A549 (cell line): ENCODE measurements around the gene ATRAID. TPM values are rescaled to one million over a fixed set of nuclear protein-coding genes. Genes with fewer than 3 reads are reported as not detected.

Experiments
- ATAC-seq, 2 experiments: fragments of 200-7000 bp in 1 of 2; fragments of >200 bp in 1 of 2; cut with Nextera tagmentation in 1 of 2; cut with Tn5 transposase in 1 of 2; 3 replicates each; pipeline versions ENCODE4 v1.8.0 to v1.9.1; 2018 to 2020; ENCODE audit warnings: mild to moderate bottlenecking in 1 of 2, moderate library complexity in 1 of 2
- CTCF ChIA-PET: fragments of 300-600 bp; sonication (Branson Sonifier 250); formaldehyde crosslinking; extraction: SDS; loops from one replicate; lab custom pipeline; 2021; ENCODE audit warnings: antibody characterized with exemption, inconsistent platforms; lab: Yijun Ruan, JAX
- POLR2A ChIA-PET: fragments of 350-600 bp; formaldehyde crosslinking; extraction: SDS; loops from one replicate; lab custom pipeline; 2021; ENCODE audit warnings: antibody characterized with exemption, inconsistent platforms; lab: Yijun Ruan, JAX
- DNase-seq, 2 experiments: peaks; one replicate each; pipeline versions ENCODE4 v3.0.0 to v3.0.0-alpha.2; 2011 to 2016; ENCODE audit warnings: low read depth in 1 of 2, low spot score in 1 of 2
- FAIRE-seq: peaks from 2 replicates; lab custom pipeline; 2011; peaks lifted over from hg19 to GRCh38; lab: Jason Lieb, UNC
- H3K27ac ChIP-seq, 2 experiments: fragments of >200 bp; sonication (Bioruptor Twin); formaldehyde crosslinking; 3 replicates each; pipeline ENCODE4 v1.5.1; 2016 to 2017
- H3K4me1 ChIP-seq: fragments of >200 bp; sonication (Bioruptor Twin); formaldehyde crosslinking; 3 replicates; pipeline ENCODE4 v1.6.1; 2016
- H3K4me2 ChIP-seq: fragments of >200 bp; sonication (Bioruptor Twin); formaldehyde crosslinking; 3 replicates; pipeline ENCODE4 v1.6.1; 2016
- H3K4me3 ChIP-seq: fragments of >200 bp; sonication (Bioruptor Twin); formaldehyde crosslinking; 3 replicates; pipeline ENCODE4 v1.5.1; 2016
- H3K9me3 ChIP-seq: fragments of >200 bp; sonication (Bioruptor Twin); formaldehyde crosslinking; 3 replicates; pipeline ENCODE4 v1.6.1; 2016
- BCL3 ChIP-seq: fragments of >200 bp; sonication (Bioruptor Twin); formaldehyde crosslinking; IDR thresholded peaks from 3 replicates; pipeline ENCODE4 v1.6.1; 2016
- BHLHE40 ChIP-seq: IDR thresholded peaks from 2 replicates; pipeline ENCODE4 v1.6.1; 2012; ENCODE audit warnings: low read depth, low read length, inconsistent platforms
- CBX2 ChIP-seq: fragments of 200-600 bp; sonication (generic); IDR thresholded peaks from 2 replicates; pipeline ENCODE4 v1.6.1; 2016; ENCODE audit warnings: low read depth, mild to moderate bottlenecking, borderline replicate concordance
- CTCF ChIP-seq: fragments of >200 bp; sonication (Bioruptor Twin); formaldehyde crosslinking; IDR thresholded peaks from 3 replicates; pipeline ENCODE4 v1.5.1; 2016
- EHF ChIP-seq: fragments of 250-450 bp; sonication (Bioruptor Pico); IDR thresholded peaks from 2 replicates; pipeline ENCODE4 v1.5.0; 2020; ENCODE audit warnings: mild to moderate bottlenecking
- EHMT2 ChIP-seq: fragments of 200-600 bp; sonication (generic); IDR thresholded peaks from 2 replicates; pipeline ENCODE4 v1.6.1; 2016; ENCODE audit warnings: antibody characterized with exemption, low read depth, mild to moderate bottlenecking, moderate library complexity
- ESRRA ChIP-seq: fragments of 150-350 bp; IDR thresholded peaks from 2 replicates; pipeline ENCODE4 v1.6.1; 2014; ENCODE audit warnings: mild to moderate bottlenecking, low read length, borderline replicate concordance
- HDAC2 ChIP-seq: fragments of 200-600 bp; sonication (generic); IDR thresholded peaks from 2 replicates; pipeline ENCODE4 v1.6.1; 2016
- HEYL ChIP-seq: fragments of 250-450 bp; sonication (Bioruptor Pico); IDR thresholded peaks from 2 replicates; pipeline ENCODE4 v1.8.0; 2021; ENCODE audit warnings: mild to moderate bottlenecking, moderate library complexity
- JUN ChIP-seq, 2 experiments: fragments of >200 bp; sonication (Bioruptor Twin); formaldehyde crosslinking; IDR thresholded peaks; 2 replicates in 1 of 2; 3 replicates in 1 of 2; pipeline ENCODE4 v1.6.1; 2016 to 2017
- JUNB ChIP-seq: fragments of >200 bp; sonication (Bioruptor Twin); formaldehyde crosslinking; IDR thresholded peaks from 2 replicates; pipeline ENCODE4 v1.6.1; 2016
- KDM1A ChIP-seq: fragments of 200-600 bp; sonication (generic); IDR thresholded peaks from 2 replicates; pipeline ENCODE4 v1.6.1; 2016; ENCODE audit warnings: low read depth, mild to moderate bottlenecking
- KDM5A ChIP-seq: fragments of 200-600 bp; sonication (generic); IDR thresholded peaks from 2 replicates; pipeline ENCODE4 v1.6.1; 2016; ENCODE audit warnings: antibody characterized with exemption, mild to moderate bottlenecking
- MYC ChIP-seq: IDR thresholded peaks from 2 replicates; pipeline ENCODE4 v1.6.1; 2012; ENCODE audit warnings: mild to moderate bottlenecking, inconsistent platforms, low read length, improper control_type of control experiment, borderline replicate concordance
- NFE2L2 ChIP-seq: fragments of 150-350 bp; conservative IDR thresholded peaks from 2 replicates; pipeline ENCODE4 v1.6.1; 2014; ENCODE audit warnings: low read length
- PHF8 ChIP-seq: fragments of 200-600 bp; sonication (generic); IDR thresholded peaks from 2 replicates; pipeline ENCODE4 v1.6.1; 2016; ENCODE audit warnings: low read depth, mild to moderate bottlenecking, antibody characterized with exemption, moderate library complexity, borderline replicate concordance
- RCOR1 ChIP-seq: fragments of 150-350 bp; IDR thresholded peaks from 2 replicates; pipeline ENCODE4 v1.6.1; 2014; ENCODE audit warnings: antibody characterized with exemption, low read length, low read depth
- SREBF2 ChIP-seq: fragments of 450-650 bp; IDR thresholded peaks from 2 replicates; pipeline ENCODE4 v1.6.1; 2014; ENCODE audit warnings: mild to moderate bottlenecking, moderate library complexity
- USF2 ChIP-seq: fragments of 450-650 bp; IDR thresholded peaks from 2 replicates; pipeline ENCODE4 v1.6.1; 2014; ENCODE audit warnings: antibody characterized with exemption
- WGBS: methylation state at CpG from one replicate; pipeline ENCODE4 v1.1.6; 2017; ENCODE audit errors: missing lambda C conversion rate; 5-methylcytosine and 5-hydroxymethylcytosine counted together
- polyA plus RNA-seq, 4 experiments: library from polyadenylated mRNA; depleted of rRNA in 3 of 4; stranded (reverse); fragments of >200 nt; fragmentation: RNase III in 1 of 4; extraction: RNeasy Plus Mini Kit Qiagen cat#74134 plus additional on column Dnase treatment in 1 of 4; gene quantifications; 2 replicates in 3 of 4; 3 replicates in 1 of 4; pipeline ENCODE4 v1.2.3, GENCODE V29; 2011 to 2017
- TF ChIP-seq, protein P1 (sequence below): fragments of 150-350 bp; IDR thresholded peaks from 2 replicates; pipeline ENCODE4 v1.6.1; 2014; ENCODE audit warnings: low read depth, mild to moderate bottlenecking, low read length
- TF ChIP-seq, protein P2 (sequence below): IDR thresholded peaks from 2 replicates; pipeline ENCODE4 v1.6.1; 2012; ENCODE audit warnings: low read depth, borderline replicate concordance
- TF ChIP-seq, protein P3 (sequence below): fragments of >200 bp; sonication (Bioruptor Twin); formaldehyde crosslinking; IDR thresholded peaks from 2 replicates; pipeline ENCODE4 v1.6.1; 2016
- TF ChIP-seq, protein P4 (sequence below): IDR thresholded peaks from 2 replicates; pipeline ENCODE4 v1.6.1; 2012
- TF ChIP-seq, protein P5 (sequence below): fragments of 250-450 bp; sonication (Bioruptor Pico); IDR thresholded peaks from 2 replicates; pipeline ENCODE4 v1.5.0; 2020; ENCODE audit warnings: low read depth, mild to moderate bottlenecking, moderate library complexity

The ATRAID gene
- polyA plus RNA-seq, 2 of the 4 experiments (the other 2 are of a cell fraction): 176 to 346 TPM

- FAIRE-seq (no peak), DNase-seq (no peak), ATAC-seq (0 out of 6 replicates have a peak, but pooled peaks of 1 of the 2 experiments have one; percentile 1)
- peaks cover 28% of the 10 kb centered on the region for H3K4me1 ChIP-seq
- TF ChIP-seq, protein P1, sequence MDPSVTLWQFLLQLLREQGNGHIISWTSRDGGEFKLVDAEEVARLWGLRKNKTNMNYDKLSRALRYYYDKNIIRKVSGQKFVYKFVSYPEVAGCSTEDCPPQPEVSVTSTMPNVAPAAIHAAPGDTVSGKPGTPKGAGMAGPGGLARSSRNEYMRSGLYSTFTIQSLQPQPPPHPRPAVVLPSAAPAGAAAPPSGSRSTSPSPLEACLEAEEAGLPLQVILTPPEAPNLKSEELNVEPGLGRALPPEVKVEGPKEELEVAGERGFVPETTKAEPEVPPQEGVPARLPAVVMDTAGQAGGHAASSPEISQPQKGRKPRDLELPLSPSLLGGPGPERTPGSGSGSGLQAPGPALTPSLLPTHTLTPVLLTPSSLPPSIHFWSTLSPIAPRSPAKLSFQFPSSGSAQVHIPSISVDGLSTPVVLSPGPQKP: no peak
- TF ChIP-seq KDM5A (no peak), CBX2 (no peak), CTCF (no peak), JUNB (no peak), EHF (CRISPR knock-in tag) (no peak)
- peak overlapping the region; percentile 94 to 95 for H3K27ac ChIP-seq
- CTCF ChIA-PET: interaction anchor here (0.7 to 1.8 kb wide), 6 partner anchors 23 to 115 kb away, joined by 3 to 10 read pairs (median 4); no protein-coding TSS in a partner anchor
- H3K9me3 ChIP-seq: no peaks in the 10 kb centered on the region
- peak overlapping the region; percentile 88 for H3K4me2 ChIP-seq
- POLR2A ChIA-PET: interaction anchor here (1.4 kb wide), 1 partner anchor 10 kb away, joined by 5 read pairs; no protein-coding TSS in a partner anchor
- peak overlapping the region; percentile 65 for H3K4me3 ChIP-seq
- WGBS: 66% methylated on average over 13 of the region's 13 CpGs
Observed at GRCh38 chr2:27216416-27217137, 4.7 kb downstream of the ATRAID start.

- FAIRE-seq (no peak), DNase-seq (peak; percentile 84 to 92), ATAC-seq (peak; percentile 88 to 92)
- peak within 1 kb of the TSS; percentile 94 to 95 for H3K27ac ChIP-seq
- H3K4me3 ChIP-seq: peak within 1 kb of the TSS; percentile 65
- no peaks in the 10 kb centered on the region for H3K9me3 ChIP-seq
- H3K4me2 ChIP-seq: peak within 1 kb of the TSS; percentile 88
- 3% methylated on average over 34 of the region's 72 CpGs for WGBS
- POLR2A ChIA-PET: interaction anchor here (0.8 to 1.4 kb wide), 2 partner anchors 9 to 11 kb away, joined by 3 to 5 read pairs; no protein-coding TSS in a partner anchor
- H3K4me1 ChIP-seq: peaks cover 28% of the 10 kb centered on the region
- CTCF ChIA-PET: interaction anchor here (0.7 to 1.8 kb wide), 7 partner anchors 9 to 116 kb away, joined by 3 to 10 read pairs (median 4); no protein-coding TSS in a partner anchor
- TF ChIP-seq, protein P2, sequence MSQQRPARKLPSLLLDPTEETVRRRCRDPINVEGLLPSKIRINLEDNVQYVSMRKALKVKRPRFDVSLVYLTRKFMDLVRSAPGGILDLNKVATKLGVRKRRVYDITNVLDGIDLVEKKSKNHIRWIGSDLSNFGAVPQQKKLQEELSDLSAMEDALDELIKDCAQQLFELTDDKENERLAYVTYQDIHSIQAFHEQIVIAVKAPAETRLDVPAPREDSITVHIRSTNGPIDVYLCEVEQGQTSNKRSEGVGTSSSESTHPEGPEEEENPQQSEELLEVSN: peak; percentile 99
- TF ChIP-seq JUN (IDR thresholded peaks at IDR 0.05): peak; percentile 72 to 95
- TF ChIP-seq JUNB: no peak
- TF ChIP-seq, protein P3, sequence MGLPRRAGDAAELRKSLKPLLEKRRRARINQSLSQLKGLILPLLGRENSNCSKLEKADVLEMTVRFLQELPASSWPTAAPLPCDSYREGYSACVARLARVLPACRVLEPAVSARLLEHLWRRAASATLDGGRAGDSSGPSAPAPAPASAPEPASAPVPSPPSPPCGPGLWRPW: no peak
- no peak for TF ChIP-seq HEYL (CRISPR knock-in tag)
- peak; percentile 90 for TF ChIP-seq BCL3
- peak; percentile 39; the same call in 1 of the 2 replicates for TF ChIP-seq KDM5A
- peak; percentile 93 for TF ChIP-seq USF2
- TF ChIP-seq BHLHE40: no peak
- TF ChIP-seq NFE2L2: no peak
- TF ChIP-seq, protein P4, sequence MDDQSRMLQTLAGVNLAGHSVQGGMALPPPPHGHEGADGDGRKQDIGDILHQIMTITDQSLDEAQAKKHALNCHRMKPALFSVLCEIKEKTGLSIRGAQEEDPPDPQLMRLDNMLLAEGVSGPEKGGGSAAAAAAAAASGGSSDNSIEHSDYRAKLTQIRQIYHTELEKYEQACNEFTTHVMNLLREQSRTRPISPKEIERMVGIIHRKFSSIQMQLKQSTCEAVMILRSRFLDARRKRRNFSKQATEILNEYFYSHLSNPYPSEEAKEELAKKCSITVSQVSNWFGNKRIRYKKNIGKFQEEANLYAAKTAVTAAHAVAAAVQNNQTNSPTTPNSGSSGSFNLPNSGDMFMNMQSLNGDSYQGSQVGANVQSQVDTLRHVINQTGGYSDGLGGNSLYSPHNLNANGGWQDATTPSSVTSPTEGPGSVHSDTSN: peak; percentile 83; the same call in 1 of the 2 replicates
- no peak for TF ChIP-seq EHMT2
- TF ChIP-seq, protein P5, sequence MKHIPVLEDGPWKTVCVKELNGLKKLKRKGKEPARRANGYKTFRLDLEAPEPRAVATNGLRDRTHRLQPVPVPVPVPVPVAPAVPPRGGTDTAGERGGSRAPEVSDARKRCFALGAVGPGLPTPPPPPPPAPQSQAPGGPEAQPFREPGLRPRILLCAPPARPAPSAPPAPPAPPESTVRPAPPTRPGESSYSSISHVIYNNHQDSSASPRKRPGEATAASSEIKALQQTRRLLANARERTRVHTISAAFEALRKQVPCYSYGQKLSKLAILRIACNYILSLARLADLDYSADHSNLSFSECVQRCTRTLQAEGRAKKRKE (CRISPR knock-in tag): 0 out of 2 replicates have a peak, but pooled peaks have one; percentile 38
- no peak for TF ChIP-seq HDAC2
- peak; percentile 99 for TF ChIP-seq MYC
- TF ChIP-seq PHF8: 0 out of 2 replicates have a peak, but pooled peaks have one; percentile 36
- TF ChIP-seq KDM1A: no peak
- no peak for TF ChIP-seq SREBF2
- TF ChIP-seq ESRRA: no peak
- 0 out of 2 replicates have a peak, but pooled peaks have one; percentile 15 for TF ChIP-seq RCOR1
Observed at GRCh38 chr2:27217173-27218121, 5.6 kb downstream of the ATRAID start, which contains the start of gene CAD. Gene CAD, plus strand, starts transcription at chr2:27217369. Its CDS starts 183 bp downstream, at chr2:27217552.
